NCI-H146 treated with DMSO at 0.1 percent for 48 hours (cell line): ENCODE measurements around the gene CDC42SE2.
"Not testable (repeated sequence)": the region's sequence is repeated elsewhere in the genome, so short reads cannot be mapped to it uniquely, and the experiment has no call there.

Experiments used
- DNase-seq: peaks from one replicate; lab custom pipeline; 2025; ENCODE audit not compliant: unreplicated experiment; lab: John Stamatoyannopoulos, UW

Gene CDC42SE2

GRCh38 chr5:131363811-131364506, 100.1 kb downstream of the CDC42SE2 start:
- no peak for DNase-seq

DNA sequence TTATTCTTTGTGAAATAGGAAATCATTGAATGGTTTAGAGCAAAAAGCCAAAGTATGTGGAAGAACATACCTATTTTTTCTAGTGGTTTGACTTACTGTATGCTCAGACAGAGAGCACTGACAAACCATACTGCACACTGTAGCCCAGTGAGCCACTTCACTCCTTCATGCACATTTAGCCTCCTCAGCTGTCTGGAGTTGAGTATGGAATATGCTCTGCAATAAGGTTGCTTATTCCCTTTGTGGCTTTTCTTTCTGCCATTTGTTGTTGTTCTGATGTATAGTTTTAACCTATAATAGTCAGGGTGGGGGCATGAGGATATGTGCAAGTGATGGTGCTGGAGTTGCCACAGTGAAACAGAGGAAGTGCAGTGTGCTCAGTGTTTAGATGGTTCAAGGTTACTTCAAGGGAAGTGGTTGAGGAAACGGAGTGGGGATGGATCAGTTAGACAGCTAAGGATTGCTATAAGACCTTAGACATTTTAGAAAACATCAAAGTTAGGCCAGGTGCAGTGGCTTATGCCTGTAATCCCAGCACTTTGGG, 100.7 kb downstream of the CDC42SE2 start:
- no peak for DNase-seq

GRCh38 chr5:131366428-131366827, 102.6 kb downstream of the CDC42SE2 start:
- no peak for DNase-seq

DNA sequence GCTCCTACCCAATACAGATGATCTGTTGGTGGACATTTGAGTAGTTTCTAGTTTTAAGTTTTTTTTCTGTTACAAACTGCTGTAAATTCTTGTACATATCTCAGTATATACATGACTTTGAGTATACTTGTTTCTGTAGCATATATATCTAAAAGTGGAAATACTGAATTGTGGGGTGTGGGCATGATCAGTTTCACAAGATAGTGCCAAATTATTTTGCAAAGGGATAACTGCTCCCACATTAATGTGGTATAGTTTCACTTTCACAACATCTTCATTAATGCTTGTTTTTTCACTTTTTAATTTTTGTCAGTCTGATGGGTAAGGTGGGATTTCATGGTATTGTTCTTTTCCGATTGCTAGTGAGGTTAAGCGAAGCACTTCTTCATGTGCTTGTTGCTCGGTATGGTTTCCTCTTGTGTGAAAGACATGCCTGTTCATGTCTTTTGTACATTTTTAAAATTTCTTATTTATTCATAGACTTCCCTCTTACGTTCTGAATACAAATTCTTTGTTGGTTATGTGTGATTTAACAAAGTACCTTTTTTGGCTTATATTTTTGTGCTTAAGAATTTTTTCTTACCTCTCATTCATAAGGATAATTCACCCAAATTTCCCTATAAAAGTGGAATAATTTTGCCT, 103.5 kb downstream of the CDC42SE2 start:
- DNase-seq = no peak

GRCh38 chr5:131368866-131369265, 105.0 kb downstream of the CDC42SE2 start:
- no peak for DNase-seq

DNA sequence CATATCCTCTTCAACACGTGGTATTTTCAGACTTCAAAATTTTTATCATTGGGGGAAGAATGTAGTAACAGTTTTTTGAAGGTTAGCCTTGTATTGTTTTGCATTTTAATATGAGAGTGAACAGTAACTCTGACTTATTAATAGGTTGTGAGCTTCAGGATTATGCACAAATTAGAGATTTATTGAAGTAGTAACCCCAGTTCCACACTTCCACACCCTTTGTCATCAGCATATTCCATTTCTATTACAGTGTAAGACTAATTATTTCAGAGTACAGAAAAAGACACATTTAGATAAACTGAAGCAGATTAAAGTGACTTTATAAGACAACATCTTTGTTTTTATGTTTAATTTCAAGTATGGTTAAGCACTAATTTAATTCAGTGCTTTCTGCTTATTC, 105.7 kb downstream of the CDC42SE2 start:
- no peak for DNase-seq

DNA sequence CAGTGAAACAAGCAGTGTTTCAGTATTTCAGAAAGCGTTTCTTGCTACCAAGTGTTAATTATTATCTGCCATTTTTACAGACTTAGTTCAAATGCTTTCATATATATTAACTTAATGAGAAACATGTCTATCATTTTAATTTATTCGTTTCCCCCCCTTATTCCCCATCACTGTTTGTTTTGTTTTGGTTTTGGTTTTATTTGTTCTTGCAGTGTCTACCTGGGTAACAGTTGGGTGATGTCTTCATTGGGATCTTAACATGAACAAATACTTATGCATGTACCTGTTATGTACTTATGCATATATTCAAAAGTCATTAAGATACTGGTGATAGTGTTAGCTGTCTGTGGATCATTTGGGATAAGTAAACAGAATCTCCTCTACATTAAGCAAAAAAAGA, 108.0 kb downstream of the CDC42SE2 start:
- DNase-seq = no peak

DNA sequence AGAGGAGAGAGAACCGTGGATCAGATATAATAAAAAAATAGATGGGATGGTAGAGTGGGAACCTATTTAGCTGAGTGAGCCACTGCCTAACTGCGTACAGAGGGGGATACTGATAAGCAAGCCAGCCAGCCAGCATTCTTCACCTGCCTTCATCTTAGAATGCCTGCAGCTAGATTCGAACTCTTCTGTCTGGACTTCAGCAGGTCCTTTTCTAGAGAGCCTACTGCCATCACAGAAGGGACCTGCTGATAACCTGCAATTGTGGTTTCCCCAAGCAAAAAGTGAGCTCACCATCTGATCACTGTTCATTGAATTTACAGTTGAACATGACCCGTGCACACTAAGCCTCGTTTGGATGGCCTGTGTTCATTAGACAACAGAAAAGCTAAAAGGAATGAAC, 109.4 kb downstream of the CDC42SE2 start:
- DNase-seq = no peak

DNA sequence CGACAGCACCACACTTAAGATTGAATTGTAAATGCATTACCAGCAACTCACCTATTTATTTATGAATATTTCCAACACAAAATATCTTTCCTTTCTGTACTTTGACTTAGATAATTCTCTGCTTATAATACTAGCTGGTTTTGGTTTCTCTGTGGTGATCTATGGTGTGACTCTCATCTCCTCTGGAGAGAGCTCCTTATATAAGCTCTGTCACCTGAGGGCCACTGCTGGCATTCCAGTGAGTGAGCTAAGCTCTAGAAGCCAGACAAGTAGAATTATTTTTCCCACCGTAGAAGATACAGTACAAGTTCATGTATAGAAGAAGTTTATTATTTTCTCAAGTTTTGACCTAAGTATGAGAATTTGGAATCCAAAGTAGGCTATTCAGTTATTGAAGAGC, 111.5 kb downstream of the CDC42SE2 start:
- DNase-seq = no peak

GRCh38 chr5:131377346-131377745, 113.5 kb downstream of the CDC42SE2 start:
- DNase-seq = no peak

DNA sequence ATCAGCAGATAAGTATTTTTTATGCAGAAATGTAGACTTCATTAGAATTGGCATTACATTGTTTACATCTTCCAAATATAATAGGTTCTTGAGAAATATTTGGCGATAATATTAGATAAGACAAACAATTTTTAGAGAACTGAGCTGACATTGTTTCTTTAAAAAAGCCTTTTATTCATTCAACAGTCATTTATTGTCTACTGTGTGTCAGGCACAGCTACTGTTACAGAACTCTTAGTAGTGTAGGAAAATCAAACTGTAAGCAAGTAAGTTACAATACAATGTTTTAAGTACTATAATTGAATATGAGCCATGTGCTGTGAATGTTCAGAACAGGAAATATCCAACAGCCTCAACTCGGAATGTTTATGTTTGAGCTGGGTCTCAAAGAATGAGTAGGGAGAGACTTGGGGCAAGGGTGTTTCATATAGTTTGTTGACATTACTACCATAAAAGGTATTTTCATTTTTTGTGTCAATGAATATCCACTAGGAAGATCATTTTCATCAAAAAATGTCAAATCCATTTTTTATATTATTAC, 114.0 kb downstream of the CDC42SE2 start:
- no peak for DNase-seq

GRCh38 chr5:131378721-131379541, 115.1 kb downstream of the CDC42SE2 start:
- no peak for DNase-seq

- DNase-seq = no peak
Observed at GRCh38 chr5:131379723-131380122, 115.9 kb downstream of the CDC42SE2 start.

GRCh38 chr5:131380238-131380637, 116.4 kb downstream of the CDC42SE2 start:
- DNase-seq = not testable (repeated sequence)

- DNase-seq = no peak
Observed at GRCh38 chr5:131381021-131381420, 117.2 kb downstream of the CDC42SE2 start.

- DNase-seq = no peak
Observed at GRCh38 chr5:131381777-131382176, 117.9 kb downstream of the CDC42SE2 start.

DNA sequence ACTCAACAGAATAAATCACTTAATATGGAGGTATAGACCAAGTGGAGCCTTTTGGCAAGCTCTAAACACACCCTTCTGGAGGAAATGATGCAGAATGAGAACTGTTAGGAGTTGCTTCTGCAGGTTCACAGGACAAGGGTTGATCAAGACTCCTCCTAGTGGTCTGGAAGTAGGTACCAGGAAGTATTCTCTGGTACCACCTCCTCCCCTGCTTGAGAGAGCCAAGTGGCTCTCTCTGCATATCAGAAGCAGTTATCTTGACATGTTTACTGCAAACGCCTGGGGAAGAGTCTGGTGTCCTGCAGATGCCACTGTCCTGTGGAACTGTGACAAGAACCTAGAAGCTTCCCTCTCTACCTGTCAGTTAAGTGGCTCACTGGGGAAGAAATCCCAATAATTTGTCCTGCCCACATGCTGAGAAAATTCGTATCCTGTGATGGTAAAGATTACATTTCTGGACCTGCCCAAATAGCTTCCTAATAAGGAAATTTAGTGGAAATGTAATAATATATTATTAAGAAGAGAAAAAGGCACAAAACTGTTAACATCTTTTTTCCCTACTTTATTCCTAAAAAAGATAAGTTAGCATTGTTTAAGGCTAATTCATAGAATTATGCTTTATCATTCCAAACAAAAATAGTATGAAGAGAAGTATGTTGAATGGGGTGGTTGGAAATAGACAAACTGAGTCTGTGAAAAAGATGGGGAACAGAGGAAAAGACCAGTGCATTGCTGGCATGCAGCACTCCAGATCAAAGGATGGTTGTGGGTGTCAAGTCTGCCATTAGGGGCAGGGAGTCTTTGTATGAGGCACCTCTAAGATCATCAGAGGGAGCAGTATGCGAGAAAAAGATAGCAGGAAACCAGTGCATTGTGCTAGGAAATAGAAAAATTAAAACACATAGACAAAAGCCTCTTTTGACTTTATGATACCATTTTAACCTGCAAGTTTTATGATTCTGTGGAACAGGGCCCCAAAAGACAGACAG, 118.8 kb downstream of the CDC42SE2 start:
- no peak for DNase-seq

DNA sequence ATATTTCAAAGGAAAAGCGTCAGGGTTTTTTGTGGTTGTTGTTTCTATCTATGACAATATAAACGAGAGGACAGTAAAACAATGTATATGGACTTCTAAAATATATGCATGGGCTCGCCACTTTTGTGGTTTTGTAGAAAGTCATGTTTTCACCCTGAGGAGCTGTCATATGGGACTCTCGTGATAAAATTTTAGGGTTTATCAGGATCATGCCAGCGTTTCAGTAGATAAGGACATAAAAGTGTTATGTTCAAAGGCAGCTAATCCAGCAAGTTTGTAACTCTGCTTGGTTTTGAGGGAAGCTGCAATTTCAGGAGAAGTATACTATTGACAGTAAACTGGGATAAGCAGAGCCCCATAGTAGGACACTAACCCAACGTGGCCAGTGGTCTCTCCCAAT, 120.3 kb downstream of the CDC42SE2 start:
- no peak for DNase-seq

- no peak for DNase-seq
Observed at GRCh38 chr5:131384616-131385214, 120.9 kb downstream of the CDC42SE2 start.

- DNase-seq = no peak
Observed at GRCh38 chr5:131386124-131386523, 122.3 kb downstream of the CDC42SE2 start.
